Tibial artery (tissue), 4 donors: ENCODE measurements around the gene THSD4.

Experiments
- DNase-seq, 2 donors: peaks; one replicate each; pipeline ENCODE4 v3.0.0-alpha.2; 2019
- H3K27ac ChIP-seq, 2 donors: fragments of 200-600 bp; sonication (generic) in 1 of 2; 1 replicate in 1 of 2; 2 replicates in 1 of 2; pipeline ENCODE4 v1.5.1; 2018 to 2019; ENCODE audit warnings: mild to moderate bottlenecking in 1 of 2
- H3K27me3 ChIP-seq, 2 donors: fragments of 200-600 bp; sonication (generic) in 1 of 2; one replicate each; pipeline versions ENCODE4 v1.5.1 to v1.6.0; 2016 to 2019
- H3K36me3 ChIP-seq, 3 donors: fragments of 200-600 bp; sonication (generic) in 2 of 3; one replicate each; pipeline ENCODE4 v1.5.1; 2016 to 2019; ENCODE audit warnings: mild to moderate bottlenecking in 2 of 3
- H3K4me1 ChIP-seq, 4 donors: fragments of 200-600 bp; sonication (generic) in 2 of 4; 1 replicate in 3 of 4; 2 replicates in 1 of 4; pipeline ENCODE4 v1.5.1; 2016 to 2019
- H3K4me3 ChIP-seq, 2 donors: fragments of 200-600 bp; sonication (generic) in 1 of 2; 1 replicate in 1 of 2; 2 replicates in 1 of 2; pipeline ENCODE4 v1.5.1; 2018 to 2019; ENCODE audit warnings: mild to moderate bottlenecking in 2 of 2
- H3K9me3 ChIP-seq, 3 donors: fragments of 200-600 bp; sonication (generic) in 1 of 3; one replicate each; pipeline ENCODE4 v1.5.1; 2016 to 2019
- CTCF ChIP-seq, 2 experiments: fragments of 200-600 bp in 1 of 2; fragments of 450-650 bp in 1 of 2; IDR thresholded peaks; one replicate each; pipeline ENCODE4 v1.5.1; 2017 to 2019; ENCODE audit warnings: antibody characterized with exemption in 2 of 2, mild to moderate bottlenecking in 1 of 2, moderate library complexity in 1 of 2
- intact Hi-C: fragments of 100-400 bp; cut with DNase I; formaldehyde crosslinking; loops from one replicate; pipeline ENCODE4 v1.15.0; 2023; ENCODE audit warnings: low total_unique reads

Gene THSD4

GRCh38 chr15:71802770-71803169, 687.5 kb downstream of the THSD4 start:
- intact Hi-C loops, result loop anchor here (5.0 to 10.0 kb wide), 3 partner anchors 55 to 358 kb away; no protein-coding TSS in a partner anchor
- Histone ChIP-seq H3K27me3 (no peaks in the 10 kb centered on the region), H3K9me3 (no peaks in the 10 kb centered on the region), H3K4me1 (peaks cover 0 to 14% (median 11%) of the 10 kb centered on the region in 4 donors), H3K27ac (no peak overlapping the region), H3K4me3 (no peak overlapping the region), H3K36me3 (no peaks in the 10 kb centered on the region)
- no peak for TF ChIP-seq CTCF (IDR thresholded peaks at IDR 0.05)
- no peak for DNase-seq

- no peaks in the 10 kb centered on the region for H3K9me3 ChIP-seq
- H3K4me3 ChIP-seq, result no peak overlapping the region
- intact Hi-C loops, result loop anchor here (5.0 to 10.0 kb wide), 3 partner anchors 57 to 359 kb away; no protein-coding TSS in a partner anchor
- DNase-seq, result no peak
- peaks cover 0 to 20% (median 17%) of the 10 kb centered on the region in 4 donors for H3K4me1 ChIP-seq
- H3K36me3 ChIP-seq, result no peaks in the 10 kb centered on the region
- no peak for TF ChIP-seq CTCF (IDR thresholded peaks at IDR 0.05)
- no peaks in the 10 kb centered on the region for H3K27me3 ChIP-seq
- H3K27ac ChIP-seq, result no peak overlapping the region
Observed at GRCh38 chr15:71804226-71804625, 689.0 kb downstream of the THSD4 start.

GRCh38 chr15:71804695-71805470, 689.6 kb downstream of the THSD4 start:
- H3K27me3 ChIP-seq, result no peaks in the 10 kb centered on the region
- intact Hi-C loops, result loop anchor here (5.0 to 10.0 kb wide), 3 partner anchors 58 to 360 kb away; no protein-coding TSS in a partner anchor
- DNase-seq, result no peak

GRCh38 chr15:71806452-71806931, 691.2 kb downstream of the THSD4 start:
- TF ChIP-seq CTCF (IDR thresholded peaks at IDR 0.05), result no peak
- Histone ChIP-seq H3K4me1 (peaks cover 0 to 20% (median 17%) of the 10 kb centered on the region in 4 donors), H3K36me3 (no peaks in the 10 kb centered on the region), H3K27ac (no peak overlapping the region), H3K4me3 (no peak overlapping the region), H3K27me3 (no peaks in the 10 kb centered on the region), H3K9me3 (no peaks in the 10 kb centered on the region)
- intact Hi-C loops, result loop anchor here (10.0 kb wide), 2 partner anchors 348 to 362 kb away; no protein-coding TSS in a partner anchor
- no peak for DNase-seq

More at GRCh38 chr15:71804695-71805470, 689.6 kb downstream of the THSD4 start:
- peaks cover 0 to 20% (median 17%) of the 10 kb centered on the region in 4 donors for H3K4me1 ChIP-seq
- no peak overlapping the region for H3K4me3 ChIP-seq
- TF ChIP-seq CTCF (IDR thresholded peaks at IDR 0.05), result no peak
- no peaks in the 10 kb centered on the region for H3K36me3 ChIP-seq
- H3K9me3 ChIP-seq, result no peaks in the 10 kb centered on the region
- H3K27ac ChIP-seq, result no peak overlapping the region

- Histone ChIP-seq H3K27ac (no peak overlapping the region), H3K4me1 (peaks cover 0 to 20% (median 17%) of the 10 kb centered on the region in 4 donors), H3K9me3 (no peaks in the 10 kb centered on the region), H3K4me3 (no peak overlapping the region), H3K36me3 (no peaks in the 10 kb centered on the region), H3K27me3 (no peaks in the 10 kb centered on the region)
- no peak for TF ChIP-seq CTCF (IDR thresholded peaks at IDR 0.05)
- intact Hi-C loops, result loop anchor here (10.0 kb wide), 2 partner anchors 348 to 362 kb away; no protein-coding TSS in a partner anchor
- no peak for DNase-seq
Observed at GRCh38 chr15:71807125-71807629, 691.9 kb downstream of the THSD4 start.
